NCI-H345 treated with DMSO at 0.1 percent for 48 hours (cell line): Measurements from ENCODE around the gene EML6.

Experiments used
- DNase-seq: peaks from one replicate; lab custom pipeline; 2025; ENCODE audit not compliant: unreplicated experiment; lab: John Stamatoyannopoulos, UW

EML6 gene

DNA sequence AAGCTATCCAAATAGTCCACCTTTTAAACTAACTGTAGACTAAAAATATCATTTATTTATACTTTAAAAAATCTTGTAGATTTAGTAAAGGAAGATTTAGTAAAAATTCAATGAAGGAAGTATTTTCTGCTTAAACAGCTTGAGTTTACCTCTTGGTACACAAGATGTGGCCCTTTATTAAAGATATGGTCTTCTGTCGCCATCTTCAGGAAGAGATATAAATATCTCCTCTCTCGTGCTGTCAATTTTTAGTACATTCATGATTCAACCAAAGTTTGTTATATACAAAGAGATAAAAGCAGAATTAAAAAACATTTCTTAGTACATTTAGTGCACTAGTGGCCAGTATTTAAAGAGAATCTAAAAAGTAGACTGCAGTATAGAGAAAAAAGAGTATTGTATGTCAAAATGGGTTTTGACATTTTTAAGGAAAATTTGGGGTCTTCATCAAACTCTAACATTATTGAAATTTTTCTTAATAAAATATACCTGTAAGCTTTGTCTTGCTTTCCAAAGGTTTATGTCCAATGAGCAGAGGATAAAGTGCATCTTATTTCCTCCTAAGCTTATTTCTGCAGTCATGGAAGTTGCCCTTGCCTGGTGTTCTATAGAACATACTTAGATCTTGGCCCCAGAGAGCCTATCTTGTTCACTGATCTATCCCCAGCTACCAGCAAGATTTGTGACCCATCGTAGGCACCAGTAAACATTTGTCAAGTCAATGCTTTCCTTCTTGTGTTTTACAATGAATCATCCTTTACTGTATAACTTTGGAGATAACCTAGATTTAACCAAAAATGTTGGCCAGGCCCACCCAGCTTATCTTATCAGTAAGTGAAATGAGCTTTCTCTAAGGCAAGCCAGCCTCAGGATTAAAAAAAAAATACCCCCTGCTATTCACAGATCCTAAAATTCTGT is 18.5 kb upstream of the EML6 start:
- peak; percentile 38 for DNase-seq

- DNase-seq: no peak
These were observed 16.8 kb upstream of the EML6 start for GRCh38 chr2:54706622-54707021.

DNA sequence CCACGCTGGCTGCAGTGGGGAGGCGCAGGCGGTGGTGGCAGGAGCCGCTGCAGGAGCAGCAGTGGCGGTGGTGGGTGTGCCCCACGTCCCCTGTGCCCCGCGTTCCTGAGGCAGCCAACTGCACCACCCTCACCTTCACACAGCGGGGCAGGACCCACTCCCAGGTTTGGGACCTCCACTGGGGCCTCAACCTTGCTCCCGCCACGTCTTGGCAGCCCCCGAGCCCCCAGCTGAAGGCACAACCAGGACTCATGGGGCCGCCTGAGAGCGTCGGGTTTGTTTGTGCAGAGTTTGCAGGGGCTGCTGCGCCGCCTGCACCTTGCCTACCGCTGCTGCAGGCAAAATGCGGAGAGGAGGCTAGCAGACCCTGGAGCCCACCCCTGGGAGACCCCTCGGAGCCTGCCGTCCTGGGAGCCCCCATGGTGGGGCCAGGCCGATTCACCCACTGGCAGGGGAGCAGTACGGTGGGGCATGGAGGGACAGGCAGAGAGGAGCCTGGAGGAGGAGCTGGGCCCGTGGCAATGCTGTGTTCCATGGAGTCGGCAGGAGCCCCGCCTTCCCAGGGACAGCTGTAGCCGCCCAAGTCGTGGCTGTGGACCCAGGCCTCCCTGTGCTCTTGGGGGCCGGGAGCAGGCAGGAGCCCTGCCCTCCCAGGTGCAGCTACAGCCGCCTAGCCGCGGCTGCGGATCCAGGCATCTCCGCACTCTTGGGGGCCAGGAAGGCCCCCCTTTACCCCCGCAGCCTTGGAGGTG is 14.7 kb upstream of the EML6 start:
- DNase-seq: peak; percentile 38

DNA sequence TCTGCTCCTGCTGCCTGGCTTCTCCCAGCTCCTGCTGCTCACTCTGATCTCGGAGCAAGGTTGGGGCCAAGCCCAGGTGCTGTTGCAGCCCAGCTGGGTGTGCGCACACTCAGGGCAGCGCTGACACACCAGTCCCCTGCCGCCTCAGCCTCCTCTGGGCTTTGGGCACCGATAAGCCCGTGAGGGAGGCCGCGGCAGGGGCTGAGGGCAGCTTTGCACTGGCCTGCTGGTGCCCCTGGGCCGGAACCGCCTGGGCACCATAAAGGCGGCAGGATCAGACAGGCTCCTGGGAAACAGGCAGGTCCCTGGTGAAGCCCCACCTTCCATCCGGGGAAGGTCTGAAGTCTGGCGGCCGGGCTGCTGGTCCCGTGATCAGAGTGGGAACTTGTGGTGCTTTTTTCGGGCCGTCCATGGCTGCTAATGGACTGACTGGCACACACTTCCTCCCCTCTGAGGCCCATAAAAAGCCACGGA is 14.1 kb upstream of the EML6 start:
- no peak for DNase-seq

- DNase-seq: no peak
These were observed 13.2 kb upstream of the EML6 start for GRCh38 chr2:54710216-54710615.

- DNase-seq: no peak
These were observed 10.9 kb upstream of the EML6 start for GRCh38 chr2:54712516-54712915.

GRCh38 chr2:54714996-54715395 is 8.5 kb upstream of the EML6 start:
- no peak for DNase-seq

DNA sequence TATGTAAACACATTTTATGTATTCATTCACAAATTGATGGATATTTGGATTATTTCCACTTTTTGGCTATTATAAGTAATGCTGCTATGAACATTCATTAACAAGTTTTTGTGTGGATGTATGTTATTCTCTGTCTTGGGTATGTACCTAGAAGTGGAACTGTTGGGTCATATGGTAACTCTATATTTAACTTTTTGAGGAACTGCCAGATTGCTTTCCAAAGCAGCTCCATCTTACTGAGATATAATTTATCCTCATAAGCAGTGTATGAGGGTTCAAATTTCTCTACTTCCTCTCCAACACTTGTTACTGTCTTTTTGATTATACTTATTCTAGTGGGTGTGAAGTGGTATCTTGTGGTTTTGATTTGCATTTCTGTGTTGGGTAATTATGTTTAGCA is 7.1 kb upstream of the EML6 start:
- DNase-seq: no peak

DNA sequence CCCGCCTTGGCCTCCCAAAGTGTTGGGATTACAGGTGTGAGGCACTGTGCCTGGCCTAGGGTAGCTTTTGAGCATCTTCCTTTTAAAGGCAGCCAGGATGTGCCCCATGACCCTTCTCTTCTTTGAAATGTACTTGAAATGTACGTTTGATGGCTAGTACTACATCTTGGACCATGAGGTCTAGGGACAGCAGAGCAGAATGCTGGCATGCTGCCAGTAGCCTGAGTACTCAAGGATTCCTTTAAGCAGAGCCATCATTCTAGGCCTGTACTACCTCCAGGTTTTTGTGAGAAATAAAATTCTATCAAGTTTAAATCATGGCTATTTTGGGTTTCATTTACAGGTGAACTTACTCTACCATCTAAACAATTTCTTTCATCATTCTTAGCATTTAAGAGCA is 2.9 kb upstream of the EML6 start:
- DNase-seq: no peak

DNA sequence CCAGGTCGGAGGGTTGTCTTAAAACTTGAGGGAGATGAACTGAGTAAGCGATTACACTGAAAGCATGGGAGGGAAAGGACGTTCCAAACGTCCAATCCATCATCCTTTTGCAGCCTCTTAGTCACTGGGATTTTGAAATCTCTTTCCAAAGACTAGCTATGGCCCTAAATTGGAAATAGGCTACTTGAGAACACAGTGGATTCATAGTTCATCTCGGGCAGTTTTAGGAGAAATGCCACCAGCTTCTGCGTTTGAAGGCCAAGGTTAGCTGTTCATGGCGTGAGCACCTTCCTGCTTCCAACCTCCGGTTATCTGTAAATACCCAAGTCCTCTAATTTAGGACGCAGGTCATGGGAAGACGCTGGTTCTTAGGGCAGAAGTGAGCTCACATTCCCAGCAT is 821 bp upstream of the EML6 start:
- DNase-seq: no peak

DNA sequence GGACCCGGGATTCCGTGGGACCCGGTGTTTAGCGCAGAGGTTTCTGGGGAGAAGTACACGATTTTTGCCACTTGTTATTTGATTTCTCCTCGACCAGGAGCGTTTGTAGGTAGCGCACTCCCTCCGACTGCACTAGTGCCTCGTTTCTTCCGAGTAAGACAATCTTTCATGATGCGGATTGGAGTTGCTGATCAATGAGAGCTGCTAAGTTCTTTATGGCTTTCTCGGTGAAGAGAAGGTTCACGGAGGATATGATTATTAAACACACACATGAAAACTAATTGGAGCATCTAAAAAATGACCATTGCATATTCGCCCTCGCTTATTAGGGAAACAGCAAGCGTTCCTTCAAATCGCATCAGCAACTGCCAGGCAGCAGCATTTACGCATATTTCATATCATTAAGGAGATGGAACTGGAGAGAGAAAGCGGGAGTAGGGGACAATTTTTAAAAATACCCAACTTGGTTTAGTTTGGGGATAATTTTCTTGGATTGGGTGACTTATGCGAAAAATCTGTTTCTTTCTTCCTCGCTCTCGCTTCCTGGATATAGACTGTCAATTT is 616 bp downstream of the EML6 start:
- peak; percentile 54 for DNase-seq

GRCh38 chr2:54724560-54725342 is 1.3 kb downstream of the EML6 start:
- DNase-seq: no peak

- DNase-seq: no peak
These were observed 2.1 kb downstream of the EML6 start for GRCh38 chr2:54725343-54726099.

DNA sequence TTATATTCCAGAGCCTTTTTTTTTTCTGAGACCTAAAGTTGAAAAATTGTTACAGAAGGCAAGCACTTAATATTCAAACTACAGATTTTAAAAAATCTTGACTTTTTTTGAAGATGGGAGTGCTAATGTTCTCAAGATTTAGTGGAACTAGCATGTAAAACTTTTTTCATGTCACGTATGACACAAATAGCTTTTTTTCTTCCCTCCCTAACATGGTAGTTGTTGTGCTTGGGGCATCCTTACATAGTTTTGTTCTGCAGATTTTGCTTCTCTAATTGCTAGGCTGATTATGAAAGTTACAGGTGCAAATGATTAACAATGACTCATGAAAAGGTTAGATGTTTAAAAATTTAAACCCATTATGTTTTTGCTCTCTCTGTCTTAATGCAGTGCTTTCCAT is 3.0 kb downstream of the EML6 start:
- no peak for DNase-seq

DNA sequence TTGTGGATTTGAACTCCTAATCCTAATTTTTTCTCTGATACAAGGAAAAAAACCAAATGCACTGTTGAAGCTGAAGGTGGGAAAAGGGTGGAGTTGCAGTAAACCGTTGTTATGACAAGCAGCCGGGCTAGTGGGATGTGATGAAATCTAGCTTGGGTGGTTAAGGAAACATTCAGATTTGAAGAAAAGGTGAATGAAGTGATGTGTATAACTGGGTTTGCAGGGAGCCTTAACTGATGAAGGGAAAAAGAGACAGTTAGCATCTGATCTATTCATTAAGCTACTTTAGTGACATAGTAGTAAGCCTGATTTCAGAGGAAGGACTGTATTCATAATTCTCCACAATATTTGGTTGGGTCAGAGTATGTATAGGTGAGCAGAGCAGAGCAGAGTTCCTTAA is 3.5 kb downstream of the EML6 start:
- DNase-seq: no peak

- DNase-seq: no peak
These were observed 5.2 kb downstream of the EML6 start for GRCh38 chr2:54728669-54729120.

- DNase-seq: no peak
These were observed 12.2 kb downstream of the EML6 start for GRCh38 chr2:54735636-54736035.

DNA sequence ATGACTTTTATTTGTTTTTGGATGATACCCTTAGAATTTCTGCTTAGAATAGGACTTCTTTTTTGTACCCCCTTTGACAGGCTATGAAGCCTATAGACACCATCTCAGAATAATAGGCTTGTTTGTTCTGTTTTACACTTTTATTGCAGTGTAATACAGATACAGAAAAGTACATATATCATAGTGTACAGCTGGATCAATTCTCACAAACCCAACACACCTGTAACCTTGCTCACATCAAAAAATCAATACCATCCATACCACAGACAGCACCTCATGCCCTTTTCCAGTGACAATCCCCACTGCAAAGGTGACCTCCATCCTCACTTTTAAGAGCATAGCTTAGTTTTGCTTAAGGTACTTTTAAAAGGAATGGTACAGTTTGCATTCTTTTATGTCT is 14.8 kb downstream of the EML6 start:
- no peak for DNase-seq

DNA sequence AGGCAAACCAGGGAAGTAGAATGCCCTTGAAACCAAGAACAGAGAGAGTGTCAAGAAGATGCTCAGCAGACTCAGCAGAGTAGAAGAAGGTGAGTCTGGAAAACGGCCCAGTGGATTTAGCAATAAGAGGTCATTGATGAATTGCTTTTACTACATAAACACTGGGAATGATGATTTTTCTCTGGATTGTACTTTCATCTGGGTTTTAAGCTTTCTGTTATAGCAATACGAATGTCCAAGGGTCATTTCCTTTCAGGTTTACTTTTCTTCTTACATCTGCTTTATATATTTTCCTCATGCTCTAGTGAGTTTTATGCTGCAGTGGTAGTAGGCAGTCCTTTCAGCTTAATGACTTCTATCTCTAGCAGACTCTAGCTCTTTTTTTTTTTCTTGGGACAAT is 16.9 kb downstream of the EML6 start:
- no peak for DNase-seq

DNA sequence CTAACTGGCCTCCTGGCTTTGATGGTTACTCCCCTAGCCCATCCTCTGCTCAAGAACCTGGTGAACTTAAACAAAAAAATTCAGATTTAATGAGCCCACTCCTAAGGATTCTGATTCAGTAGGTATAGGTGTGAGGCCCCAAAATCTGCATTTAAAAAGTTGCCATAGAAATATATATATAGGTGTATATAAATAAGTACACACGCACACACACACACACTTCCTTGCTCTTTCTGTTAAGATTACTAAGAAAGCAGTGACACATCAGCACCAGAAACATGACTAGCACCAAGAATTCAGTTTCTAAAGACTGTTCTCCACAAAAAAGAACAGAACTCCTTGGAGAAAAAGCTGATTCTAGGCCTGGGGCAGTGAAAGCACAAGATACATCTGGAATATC is 17.8 kb downstream of the EML6 start:
- DNase-seq: no peak
